ENCODE data around the gene RIMBP2. TPM values are rescaled to one million over a fixed set of nuclear protein-coding genes. Genes with fewer than 3 reads are reported as not detected.

The RIMBP2 gene
- total and polyA plus RNA-seq, 11 donors: 2.1 TPM; not detected in 10

- Histone ChIP-seq H3K9me3 (peaks cover 0 to 6% (median 0%) of the 10 kb centered on the region in 12 donors), H3K4me1 (no peaks in the 10 kb centered on the region), H3K36me3 (no peaks in the 10 kb centered on the region), H3K27ac (no peak overlapping the region), H3K27me3 (peaks cover 0 to 19% (median 5%) of the 10 kb centered on the region in 9 donors), H3K4me3 (no peak overlapping the region)
- intact Hi-C loops (cut with DNase I): no loop called here
- WGBS, 4 donors: 52 to 56% (median 54%) methylated on average over 13 to 14 of the region's 14 CpGs
- TF ChIP-seq, protein P1, sequence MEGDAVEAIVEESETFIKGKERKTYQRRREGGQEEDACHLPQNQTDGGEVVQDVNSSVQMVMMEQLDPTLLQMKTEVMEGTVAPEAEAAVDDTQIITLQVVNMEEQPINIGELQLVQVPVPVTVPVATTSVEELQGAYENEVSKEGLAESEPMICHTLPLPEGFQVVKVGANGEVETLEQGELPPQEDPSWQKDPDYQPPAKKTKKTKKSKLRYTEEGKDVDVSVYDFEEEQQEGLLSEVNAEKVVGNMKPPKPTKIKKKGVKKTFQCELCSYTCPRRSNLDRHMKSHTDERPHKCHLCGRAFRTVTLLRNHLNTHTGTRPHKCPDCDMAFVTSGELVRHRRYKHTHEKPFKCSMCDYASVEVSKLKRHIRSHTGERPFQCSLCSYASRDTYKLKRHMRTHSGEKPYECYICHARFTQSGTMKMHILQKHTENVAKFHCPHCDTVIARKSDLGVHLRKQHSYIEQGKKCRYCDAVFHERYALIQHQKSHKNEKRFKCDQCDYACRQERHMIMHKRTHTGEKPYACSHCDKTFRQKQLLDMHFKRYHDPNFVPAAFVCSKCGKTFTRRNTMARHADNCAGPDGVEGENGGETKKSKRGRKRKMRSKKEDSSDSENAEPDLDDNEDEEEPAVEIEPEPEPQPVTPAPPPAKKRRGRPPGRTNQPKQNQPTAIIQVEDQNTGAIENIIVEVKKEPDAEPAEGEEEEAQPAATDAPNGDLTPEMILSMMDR (IDR thresholded peaks at IDR 0.05): no peak
- no peak for TF ChIP-seq POLR2A (IDR thresholded peaks at IDR 0.05)
- DNase-seq (no peak), ATAC-seq (no peak)
These were observed 21.6 kb upstream of the RIMBP2 start for GRCh38 chr12:130737731-130738130.

DNA sequence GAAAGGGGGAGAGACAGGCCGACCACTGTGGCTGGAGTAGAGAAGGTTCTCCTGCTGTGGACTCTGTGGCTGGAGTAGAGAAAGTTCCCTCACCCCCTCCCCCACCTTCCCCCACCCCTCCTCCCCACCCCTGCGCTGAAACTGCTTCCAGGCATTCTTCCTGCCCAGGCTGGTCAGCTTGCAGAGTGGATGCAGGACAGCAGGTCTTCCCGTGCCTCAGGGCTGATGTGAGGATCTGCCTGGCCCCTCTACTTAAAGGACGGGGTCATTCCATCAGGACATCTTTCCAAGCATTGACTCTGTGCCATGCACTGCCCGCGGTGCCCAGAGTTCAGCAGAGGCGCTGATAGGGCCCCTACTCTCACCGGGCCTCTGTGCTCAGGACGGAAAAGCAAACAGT, 13.2 kb upstream of the RIMBP2 start:
- intact Hi-C loops (cut with DNase I): no loop called here
- H3K4me3 ChIP-seq: no peak overlapping the region
- DNase-seq (no peak), ATAC-seq (no peak)
- peaks cover 0 to 21% (median 2%) of the 10 kb centered on the region in 12 donors for H3K9me3 ChIP-seq
- no peak overlapping the region for H3K27ac ChIP-seq
- H3K4me1 ChIP-seq: no peaks in the 10 kb centered on the region
- no peaks in the 10 kb centered on the region for H3K36me3 ChIP-seq
- peaks cover 0 to 17% (median 5%) of the 10 kb centered on the region in 9 donors for H3K27me3 ChIP-seq
- no peak for TF ChIP-seq POLR2A (IDR thresholded peaks at IDR 0.05)
- TF ChIP-seq, protein P1 (IDR thresholded peaks at IDR 0.05): no peak
- whole genome bisulfite sequencing, 4 donors: 38 to 48% (median 39%) methylated on average over 7 to 9 of the region's 9 CpGs

GRCh38 chr12:130728158-130729058, 12.3 kb upstream of the RIMBP2 start:
- no peak for ATAC-seq
- Histone ChIP-seq H3K4me1 (no peaks in the 10 kb centered on the region), H3K36me3 (no peaks in the 10 kb centered on the region), H3K27me3 (peaks cover 0 to 17% (median 5%) of the 10 kb centered on the region in 9 donors), H3K9me3 (peaks cover 0 to 25% (median 2%) of the 10 kb centered on the region in 12 donors), H3K4me3 (no peak overlapping the region), H3K27ac (no peak overlapping the region)
- TF ChIP-seq POLR2A (IDR thresholded peaks at IDR 0.05): no peak
- TF ChIP-seq, protein P1 (IDR thresholded peaks at IDR 0.05): no peak
- 87 to 93% (median 89%) methylated on average over 32 of the region's 32 CpGs for WGBS, 4 donors
- intact Hi-C loops (cut with DNase I): no loop called here
- DNase-seq: no peak

GRCh38 chr12:130719263-130719859, 3.3 kb upstream of the RIMBP2 start:
- intact Hi-C loops (cut with DNase I): no loop called here
- ATAC-seq (no peak), DNase-seq (no peak)
- peaks cover 5 to 48% (median 32%) of the 10 kb centered on the region in 9 donors for H3K27me3 ChIP-seq
- no peak for TF ChIP-seq POLR2A (IDR thresholded peaks at IDR 0.05)
- TF ChIP-seq, protein P1 (IDR thresholded peaks at IDR 0.05): no peak
- WGBS, 4 donors: 21 to 24% (median 24%) methylated on average over 6 to 8 of the region's 8 CpGs
- H3K4me1 ChIP-seq: peaks cover 0 to 22% (median 5%) of the 10 kb centered on the region in 12 donors
- peaks cover 0 to 34% (median 13%) of the 10 kb centered on the region in 12 donors for H3K9me3 ChIP-seq
- H3K36me3 ChIP-seq: no peaks in the 10 kb centered on the region
- no peak overlapping the region for H3K27ac ChIP-seq
- no peak overlapping the region for H3K4me3 ChIP-seq
